ENCODE results near the gene ZBTB48.

The ZBTB48 gene

GRCh38 chr1:6638226-6638625 is 58.4 kb downstream of the ZBTB48 start:
- peaks cover 93% of the 10 kb centered on the region for H3K36me3 ChIP-seq (ENCODE audit: control insufficient read depth, insufficient read depth, low read length)
- H3K4me3 ChIP-seq (ENCODE audit: low read depth, low read length) = no peak overlapping the region
- H3K9me3 ChIP-seq (ENCODE audit: control insufficient read depth, insufficient read depth, low read depth, low read length) = no peaks in the 10 kb centered on the region
- no peaks in the 10 kb centered on the region for H3K27me3 ChIP-seq (ENCODE audit: control insufficient read depth, insufficient read depth, low read length)
- H3K9ac ChIP-seq (ENCODE audit: low read length) = no peak overlapping the region
- no peak overlapping the region for H3K27ac ChIP-seq (ENCODE audit: low read depth, low read length)
- no peaks in the 10 kb centered on the region for H3K4me1 ChIP-seq (ENCODE audit: control insufficient read depth, insufficient read depth, low read length)

Measured in HUES6 (cell line).